Neural progenitor cell (in vitro differentiated cells): ENCODE results near the gene ELOVL4. TPM values are rescaled to one million over a fixed set of nuclear protein-coding genes. Genes with fewer than 3 reads are reported as not detected.
A peak's percentile ranks its signal among the peaks of the same experiment; 100 is the strongest.

Experiments used
- DNase-seq: peaks from one replicate; pipeline ENCODE4 v3.0.0-alpha.2; 2016; ENCODE audit warnings: low spot score
- H2AFZ ChIP-seq: fragments of 200-600 bp; sonication (generic); replicated peaks from 2 replicates; pipeline ENCODE4 v1.6.1; 2016; ENCODE audit warnings: antibody characterized with exemption
- H3F3A ChIP-seq: fragments of 200-600 bp; sonication (generic); 2 replicates; pipeline ENCODE4 v1.6.1; 2016; ENCODE audit warnings: antibody characterized with exemption, low read depth
- H3K27ac ChIP-seq: fragments of 200-600 bp; sonication (generic); 2 replicates; pipeline ENCODE4 v1.5.1; 2016; ENCODE audit warnings: mild to moderate bottlenecking
- H3K27me3 ChIP-seq: fragments of 200-600 bp; sonication (generic); 2 replicates; pipeline ENCODE4 v1.6.1; 2016; ENCODE audit warnings: mild to moderate bottlenecking, moderate library complexity
- H3K36me3 ChIP-seq: fragments of 200-600 bp; sonication (generic); 2 replicates; pipeline ENCODE4 v1.5.1; 2016
- H3K4me1 ChIP-seq: fragments of 200-600 bp; sonication (generic); 2 replicates; pipeline ENCODE4 v1.6.1; 2016; ENCODE audit warnings: mixed run types
- H3K4me2 ChIP-seq: fragments of 200-600 bp; sonication (generic); 2 replicates; pipeline ENCODE4 v1.6.1; 2016
- H3K4me3 ChIP-seq: fragments of 200-600 bp; sonication (generic); 2 replicates; pipeline ENCODE4 v1.5.1; 2016
- H3K79me2 ChIP-seq: fragments of 200-600 bp; sonication (generic); 2 replicates; pipeline ENCODE4 v1.6.1; 2016; ENCODE audit warnings: low read depth
- H3K9ac ChIP-seq: fragments of 200-600 bp; sonication (generic); 2 replicates; pipeline ENCODE4 v1.6.1; 2016
- H3K9me3 ChIP-seq: fragments of 200-600 bp; sonication (generic); 2 replicates; pipeline ENCODE4 v1.5.1; 2016; ENCODE audit warnings: low read depth
- H4K20me1 ChIP-seq: fragments of 200-600 bp; sonication (generic); 2 replicates; pipeline ENCODE4 v1.6.1; 2016; ENCODE audit warnings: low read depth
- H3K27ac Mint-ChIP-seq: 3 replicates; pipeline ENCODE4 v1.8.0; 2021; ENCODE audit warnings: mixed read lengths
- H3K27me3 Mint-ChIP-seq: 2 replicates; pipeline ENCODE4 v1.8.0; 2022; ENCODE audit warnings: low read depth, mild to moderate bottlenecking, inconsistent platforms, moderate library complexity, mixed read lengths; ENCODE audit not compliant: insufficient read depth
- H3K36me3 Mint-ChIP-seq: 3 replicates; pipeline ENCODE4 v1.8.0; 2021; ENCODE audit warnings: mixed read lengths
- H3K4me1 Mint-ChIP-seq: 3 replicates; pipeline ENCODE4 v1.8.0; 2021; ENCODE audit warnings: mixed read lengths
- H3K4me3 Mint-ChIP-seq: 3 replicates; pipeline ENCODE4 v1.8.0; 2021; ENCODE audit warnings: mild to moderate bottlenecking, moderate library complexity, mixed read lengths
- H3K9me3 Mint-ChIP-seq: 3 replicates; pipeline ENCODE4 v1.8.0; 2020; ENCODE audit warnings: mixed read lengths
- CTCF ChIP-seq: fragments of 200-600 bp; sonication (generic); IDR thresholded peaks from 2 replicates; pipeline ENCODE4 v1.5.1; 2017; ENCODE audit warnings: antibody characterized with exemption, mild to moderate bottlenecking
- EZH2 ChIP-seq: fragments of 200-600 bp; sonication (generic); IDR thresholded peaks from 2 replicates; pipeline ENCODE4 v1.6.1; 2017; ENCODE audit warnings: antibody characterized with exemption, mild to moderate bottlenecking, moderate library complexity
- EZH2phosphoT487 ChIP-seq: fragments of 200-600 bp; sonication (generic); IDR thresholded peaks from 2 replicates; pipeline ENCODE4 v1.6.1; 2017; ENCODE audit warnings: antibody characterized with exemption
- total RNA-seq: library from RNA; depleted of rRNA; stranded (reverse); fragments of >200 nt; gene quantifications from 2 replicates; pipeline ENCODE4 v1.2.3, GENCODE V29; 2015; ENCODE audit warnings: low replicate concordance

The ELOVL4 gene
- total RNA-seq, 1 donor from 2014 or later, result 17.2 TPM

GRCh38 chr6:79869184-79869583 lies 78.2 kb downstream of the ELOVL4 start:
- Mint-ChIP-seq H3K4me3 (no peak overlapping the region), H3K9me3 (no peaks in the 10 kb centered on the region), H3K4me1 (peaks cover 40% of the 10 kb centered on the region), H3K36me3 (no peaks in the 10 kb centered on the region), H3K27ac (no peak overlapping the region), H3K27me3 (no peaks in the 10 kb centered on the region)
- Histone ChIP-seq H3K27me3 (peaks cover 7% of the 10 kb centered on the region), H4K20me1 (no peaks in the 10 kb centered on the region), H3K9ac (no peak overlapping the region), H3K4me3 (no peak overlapping the region), H3K36me3 (no peaks in the 10 kb centered on the region), H3K9me3 (no peaks in the 10 kb centered on the region), H3F3A (peaks cover 6% of the 10 kb centered on the region), H3K4me2 (peak overlapping the region; percentile 28), H3K4me1 (peaks cover 12% of the 10 kb centered on the region), H2AFZ (no peak overlapping the region), H3K27ac (no peak overlapping the region), H3K79me2 (no peaks in the 10 kb centered on the region)
- TF ChIP-seq EZH2phosphoT487, result no peak
- TF ChIP-seq EZH2, result no peak
- no peak for TF ChIP-seq CTCF
- DNase-seq, result no peak

GRCh38 chr6:79868098-79868722 lies 79.1 kb downstream of the ELOVL4 start:
- Histone ChIP-seq H2AFZ (peak overlapping the region; percentile 85), H3K4me2 (peak overlapping the region; percentile 38), H3K27ac (no peak overlapping the region), H3K27me3 (peaks cover 7% of the 10 kb centered on the region), H4K20me1 (no peaks in the 10 kb centered on the region), H3K79me2 (no peaks in the 10 kb centered on the region), H3F3A (peaks cover 6% of the 10 kb centered on the region), H3K9me3 (no peaks in the 10 kb centered on the region), H3K4me3 (no peak overlapping the region), H3K36me3 (no peaks in the 10 kb centered on the region), H3K4me1 (peaks cover 12% of the 10 kb centered on the region), H3K9ac (no peak overlapping the region)
- Mint-ChIP-seq H3K4me1 (peaks cover 40% of the 10 kb centered on the region), H3K27ac (no peak overlapping the region), H3K27me3 (peaks cover under 1% of the 10 kb centered on the region), H3K4me3 (no peak overlapping the region), H3K9me3 (no peaks in the 10 kb centered on the region), H3K36me3 (no peaks in the 10 kb centered on the region)
- TF ChIP-seq EZH2phosphoT487, result no peak
- TF ChIP-seq CTCF, result peak; percentile 78
- peak; percentile 90 for DNase-seq

Other genes starting within 250 kb of the ELOVL4 start
- gene TTK, start 57.1 kb upstream of the ELOVL4 start, total RNA-seq, result 139 and 231 TPM in 2 replicates
- gene BCKDHB, start 159.1 kb upstream of the ELOVL4 start, total RNA-seq, result 48.2 and 48.5 TPM in 2 replicates